ENCODE measurements around the gene APC.

- no peak for TF ChIP-seq CTCF (IDR thresholded peaks at IDR 0.05; ENCODE audit: extremely low read depth in 1 of 2, insufficient read depth in 1 of 2, low read depth in 1 of 2, low read length in 2 of 2)
- TF ChIP-seq MAX (IDR thresholded peaks at IDR 0.05; ENCODE audit: insufficient read depth, insufficient read length) = no peak
- TF ChIP-seq FOS (IDR thresholded peaks at IDR 0.05; ENCODE audit: borderline replicate concordance, insufficient read depth, low read length) = no peak
Measured at GRCh38 chr5:112861638-112861985, 123.9 kb downstream of the APC start.

Measured in endothelial cell of umbilical vein (primary cell).